GM19193 (cell line): ENCODE measurements around the gene IKZF1.

Experiments used
- POLR2A ChIP-seq: IDR thresholded peaks from 4 replicates; pipeline ENCODE4 v1.6.1; 2011; ENCODE audit not compliant: insufficient read depth, insufficient read length; ENCODE audit errors: extremely low read depth

Gene IKZF1

GRCh38 chr7:50428911-50429310 lies 124.4 kb downstream of the IKZF1 start:
- TF ChIP-seq POLR2A: no peak

- no peak for TF ChIP-seq POLR2A
Observed at GRCh38 chr7:50431316-50431715, 126.8 kb downstream of the IKZF1 start.

- TF ChIP-seq POLR2A: no peak
Observed at GRCh38 chr7:50431722-50432305, 127.3 kb downstream of the IKZF1 start.

- TF ChIP-seq POLR2A: no peak
Observed at GRCh38 chr7:50436133-50436806, 131.8 kb downstream of the IKZF1 start.

GRCh38 chr7:50446542-50446960 lies 142.0 kb downstream of the IKZF1 start:
- no peak for TF ChIP-seq POLR2A

GRCh38 chr7:50448823-50449222 lies 144.3 kb downstream of the IKZF1 start:
- no peak for TF ChIP-seq POLR2A

- TF ChIP-seq POLR2A: no peak
Observed at GRCh38 chr7:50449501-50449880, 145.0 kb downstream of the IKZF1 start.

GRCh38 chr7:50449881-50450589 lies 145.5 kb downstream of the IKZF1 start, which contains the start of gene FIGNL1:
Gene FIGNL1 (minus strand): TSS chr7:50450350. CDS start chr7:50447287, 3,063 bp downstream.
- peak; percentile 79 for TF ChIP-seq POLR2A

GRCh38 chr7:50450590-50451032 lies 146.1 kb downstream of the IKZF1 start:
- no peak for TF ChIP-seq POLR2A
